A204.1 (cell line): ENCODE results near the gene ZCCHC2.

Experiments used
- FAIRE-seq: peaks from 2 replicates; lab custom pipeline; 2012; peaks lifted over from hg19 to GRCh38; lab: Jason Lieb, UNC

The ZCCHC2 gene

DNA sequence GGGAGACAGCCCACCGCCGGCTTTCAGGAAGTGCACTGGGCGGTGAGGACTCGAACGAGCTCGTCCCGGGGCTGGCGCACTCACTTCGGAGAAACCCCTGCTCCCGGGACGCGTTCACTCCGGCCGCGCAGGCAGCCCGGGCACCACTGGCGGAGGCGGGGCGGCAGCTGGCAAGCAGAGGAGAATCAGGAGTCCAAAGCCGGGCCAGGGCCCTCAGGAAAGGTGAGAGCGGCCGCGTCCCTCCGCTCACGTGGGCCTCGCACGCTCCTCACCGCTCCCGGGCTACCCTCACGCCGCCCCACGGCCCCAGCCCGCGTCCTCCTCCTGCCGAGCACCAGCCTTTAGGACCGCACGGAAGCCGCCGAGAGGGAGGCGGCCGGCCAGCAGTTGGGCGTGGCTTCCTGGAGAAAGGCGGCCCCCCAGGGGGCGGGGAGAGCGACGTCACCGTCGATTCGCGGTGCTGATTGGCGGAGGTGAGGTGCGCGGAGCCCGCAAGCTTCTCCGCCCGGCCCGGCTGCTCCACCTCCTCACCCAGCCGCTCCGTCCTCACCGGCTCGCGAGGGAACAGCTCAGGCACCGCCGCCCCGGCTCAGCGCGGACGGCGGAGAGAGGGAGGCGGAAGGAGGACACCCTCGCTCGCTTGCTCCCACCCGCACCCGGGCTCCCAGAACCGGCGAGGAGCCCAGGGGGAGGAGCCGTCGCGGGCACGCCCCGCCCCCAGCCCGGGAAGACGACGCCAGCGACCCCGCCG, at the start of gene ZCCHC2:
Gene ZCCHC2 (plus strand): TSS at position 522 of the 751 bp plus-strand sequence. CDS start 400 bp downstream, outside the sequence.
- FAIRE-seq: peak; percentile 87

DNA sequence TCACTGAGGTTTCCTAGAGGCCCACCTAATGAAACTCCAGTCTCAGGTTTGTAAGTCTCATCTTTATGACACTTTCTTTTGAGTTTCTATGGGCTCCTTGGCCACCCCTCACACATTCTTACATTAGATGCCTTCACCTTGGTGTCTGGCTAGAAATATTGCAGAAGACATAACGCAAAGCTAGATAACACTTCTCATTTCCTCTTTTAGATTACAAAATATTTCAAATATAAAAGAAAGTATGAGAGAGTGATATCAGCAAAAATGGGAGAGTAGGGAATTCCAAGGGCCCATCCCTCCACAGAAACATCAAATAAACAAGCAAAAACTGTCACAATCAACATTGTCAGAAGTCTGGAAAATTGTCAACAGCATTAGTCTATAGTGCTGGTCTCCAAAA, 43.3 kb upstream of the ZCCHC2 start:
- no peak for FAIRE-seq

DNA sequence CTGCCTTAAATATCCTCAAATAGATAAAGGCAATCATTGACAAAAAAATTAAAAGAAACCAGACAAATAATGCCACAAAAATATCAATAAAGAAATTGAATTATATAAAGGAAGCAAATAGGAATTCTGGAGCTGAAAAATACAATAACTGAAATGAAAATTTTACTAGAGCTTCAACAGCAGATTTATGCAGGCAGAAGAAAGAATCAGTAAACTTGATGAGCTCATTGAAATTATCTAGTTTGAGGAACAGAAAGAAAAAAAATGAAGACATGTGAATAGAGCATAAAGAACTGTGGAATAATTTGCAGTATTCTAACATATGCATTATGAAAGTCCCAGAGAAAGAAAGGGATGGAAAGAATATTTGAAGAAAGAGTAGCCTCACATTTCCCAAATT, 41.9 kb upstream of the ZCCHC2 start:
- no peak for FAIRE-seq

GRCh38 chr18:62484941-62485340, 37.9 kb upstream of the ZCCHC2 start:
- no peak for FAIRE-seq

DNA sequence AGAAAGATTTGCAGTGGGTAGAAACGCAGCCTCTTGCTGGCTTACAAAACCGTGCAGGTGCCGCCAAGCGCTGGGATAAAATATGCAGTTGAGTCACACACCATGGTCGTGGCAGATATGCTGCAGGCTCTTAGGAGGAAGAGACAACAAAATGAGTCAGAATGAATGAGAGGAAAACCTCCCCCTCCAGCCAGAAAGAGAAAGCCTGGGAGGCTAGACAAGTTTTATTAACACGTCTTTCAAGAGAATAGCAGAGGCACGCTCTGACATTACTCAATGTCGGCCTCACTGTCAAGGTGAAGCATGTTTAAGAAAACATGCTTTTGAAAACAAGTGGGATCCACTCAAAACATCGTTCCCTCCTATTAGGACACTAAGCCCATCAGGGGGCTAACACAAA, 37.1 kb upstream of the ZCCHC2 start:
- FAIRE-seq: no peak

DNA sequence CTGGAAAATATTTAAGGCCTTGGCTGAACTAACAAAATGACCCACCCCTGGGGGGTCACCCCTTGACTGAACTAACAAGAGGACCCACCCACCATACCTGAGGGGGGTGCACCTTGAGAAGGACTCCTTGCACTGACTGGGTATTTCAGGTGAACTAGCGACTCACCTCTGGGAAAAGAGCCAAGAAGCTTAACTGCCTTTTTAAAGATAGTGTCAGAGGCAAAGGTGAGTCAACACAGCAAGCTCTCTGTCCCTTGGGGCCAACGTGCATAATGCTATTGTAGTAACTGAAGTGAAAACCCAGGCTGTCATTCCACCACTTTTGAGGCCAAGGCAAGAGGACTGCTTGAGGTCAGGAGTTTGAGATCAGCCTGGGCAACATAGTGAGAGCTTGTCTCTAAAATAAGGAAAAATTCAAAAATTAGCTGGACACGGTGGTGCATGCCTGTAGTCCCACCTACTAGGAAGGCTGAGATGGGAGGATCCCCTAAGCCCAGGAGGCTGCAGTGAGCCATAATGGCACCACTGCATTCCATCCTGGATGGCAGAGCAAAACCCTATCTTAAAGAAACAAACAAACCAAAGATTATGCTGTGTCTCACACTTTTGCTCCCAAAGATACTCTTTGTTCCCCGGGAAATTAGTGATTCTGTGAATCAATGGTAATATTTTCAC, 36.4 kb upstream of the ZCCHC2 start:
- FAIRE-seq: no peak

- FAIRE-seq: no peak
Observed at GRCh38 chr18:62487161-62487560, 35.7 kb upstream of the ZCCHC2 start.

DNA sequence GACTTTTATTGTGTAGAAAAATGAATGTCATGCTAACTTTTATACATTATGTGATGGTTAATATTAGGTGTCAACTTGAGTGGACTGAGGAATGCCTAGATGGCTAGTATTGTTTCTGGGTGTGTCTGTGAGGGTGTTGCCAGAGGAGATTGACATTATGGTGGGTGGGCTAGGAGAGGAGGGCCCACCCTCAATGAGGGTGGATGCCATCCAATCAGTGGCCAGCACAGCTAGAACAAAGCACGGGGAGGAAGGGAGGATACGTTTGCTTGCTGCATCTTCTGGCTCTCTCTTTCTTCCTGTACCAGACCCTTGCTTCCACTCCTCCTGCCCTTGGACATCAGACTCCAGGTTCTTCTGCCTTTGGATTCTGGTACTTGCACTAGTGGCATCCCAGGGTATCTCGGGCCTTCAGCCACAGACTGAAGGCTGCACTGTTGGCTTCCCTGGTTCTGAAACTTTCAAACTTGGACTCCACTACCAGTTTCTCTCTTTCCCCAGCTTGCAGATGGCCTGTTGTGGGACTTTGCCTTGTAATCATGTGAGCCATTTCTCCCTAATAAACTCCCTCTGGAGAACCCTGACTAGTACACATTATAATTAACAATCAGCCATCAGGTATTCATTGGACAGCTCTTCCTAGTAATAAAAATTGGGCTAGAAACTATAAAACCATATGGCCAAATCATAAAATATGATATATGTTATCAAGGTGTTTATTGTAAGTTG, 31.7 kb upstream of the ZCCHC2 start:
- FAIRE-seq: no peak

- FAIRE-seq: no peak
Observed at GRCh38 chr18:62493033-62493862, 29.6 kb upstream of the ZCCHC2 start.

DNA sequence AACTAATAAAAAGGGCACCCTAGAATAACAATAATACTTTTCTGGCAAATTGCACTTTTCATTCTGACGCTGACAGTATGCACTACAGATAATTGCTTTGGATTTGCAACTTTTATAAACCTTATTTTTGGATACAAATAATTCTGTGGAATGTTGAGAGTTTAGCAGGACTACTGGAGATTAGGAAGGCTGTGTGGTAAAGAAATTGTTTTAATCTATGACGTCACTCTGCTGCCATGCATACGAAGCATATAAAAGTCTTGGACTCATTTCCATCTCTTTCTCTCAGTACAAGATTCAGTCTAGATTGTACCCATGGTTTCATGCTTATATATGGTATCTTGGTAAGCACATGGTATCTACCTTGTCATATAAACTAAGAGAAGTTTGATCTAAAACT, 28.1 kb upstream of the ZCCHC2 start:
- no peak for FAIRE-seq

DNA sequence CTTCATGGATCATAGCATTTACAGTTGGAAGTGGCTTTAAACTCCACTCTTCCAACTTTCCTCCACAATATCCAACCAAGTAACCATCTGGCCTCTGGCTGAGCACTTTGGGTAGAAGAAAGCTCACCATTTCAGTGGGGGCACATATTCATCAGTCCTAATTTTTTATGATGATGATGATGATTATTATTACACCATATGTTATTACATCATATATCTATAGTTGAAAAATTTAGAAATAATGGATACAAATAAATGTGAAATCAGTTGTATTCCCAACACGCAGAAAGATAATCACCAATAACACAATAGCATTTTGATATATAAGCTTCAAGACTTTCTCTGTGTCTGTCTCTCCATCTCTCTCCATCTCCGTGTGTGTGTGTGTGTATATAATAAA, 26.6 kb upstream of the ZCCHC2 start:
- no peak for FAIRE-seq

DNA sequence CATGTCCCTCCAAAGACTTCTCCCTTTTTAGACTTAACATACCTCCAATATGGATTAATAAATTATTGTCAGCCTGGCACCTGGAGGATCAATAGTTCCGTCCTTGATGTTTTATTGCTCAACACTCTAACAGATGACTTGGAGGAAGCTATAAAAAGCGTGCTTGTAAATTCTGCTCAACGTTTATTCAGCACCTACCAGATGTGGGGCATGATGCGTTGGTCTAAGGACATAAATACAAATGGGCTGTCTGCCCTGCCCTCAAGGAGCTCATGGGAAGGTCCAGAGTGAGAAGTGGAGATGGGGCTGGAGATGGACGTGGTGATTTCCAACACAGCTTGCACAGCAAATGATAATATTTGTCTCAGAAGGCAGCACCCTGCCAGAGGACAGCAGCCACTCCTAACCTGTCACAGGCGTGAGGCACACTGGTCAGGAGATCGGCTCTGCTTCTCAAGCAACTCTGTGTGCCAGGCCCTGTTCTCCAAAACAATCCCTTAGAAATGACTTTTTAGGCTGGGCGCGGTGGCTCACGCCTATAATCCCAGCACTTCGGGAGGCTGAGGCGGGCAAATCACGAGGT, 25.5 kb upstream of the ZCCHC2 start:
- FAIRE-seq: no peak

DNA sequence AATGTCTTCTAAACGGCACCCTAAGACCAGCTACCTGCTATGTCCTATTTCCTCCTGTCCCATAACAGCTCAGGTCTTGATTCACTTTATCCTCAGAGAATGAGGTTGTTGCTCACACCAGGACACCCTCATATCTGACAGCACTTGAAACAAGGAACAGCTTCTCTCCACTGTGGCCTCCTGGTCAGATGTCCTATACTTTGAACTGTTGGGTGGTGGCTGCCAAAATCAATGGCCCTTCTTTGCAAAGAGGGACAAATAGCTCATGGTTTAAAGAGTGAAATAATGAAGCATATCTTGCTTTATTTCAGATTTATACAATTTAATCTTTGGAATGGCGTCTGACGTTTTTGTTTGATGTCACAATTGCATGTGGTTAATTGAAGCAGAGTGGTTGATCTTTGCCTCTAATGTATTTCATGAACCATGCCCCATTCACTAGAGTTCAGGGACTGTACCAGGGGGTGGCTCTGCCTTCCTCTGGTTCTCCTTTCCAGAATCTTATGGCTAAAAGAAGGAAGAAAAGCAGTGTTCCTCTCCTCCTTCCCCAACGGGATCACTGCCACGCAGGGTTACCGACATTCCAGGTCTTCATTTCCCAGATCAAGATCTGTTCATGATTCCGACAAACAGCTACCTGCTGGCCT, 24.1 kb upstream of the ZCCHC2 start:
- no peak for FAIRE-seq

DNA sequence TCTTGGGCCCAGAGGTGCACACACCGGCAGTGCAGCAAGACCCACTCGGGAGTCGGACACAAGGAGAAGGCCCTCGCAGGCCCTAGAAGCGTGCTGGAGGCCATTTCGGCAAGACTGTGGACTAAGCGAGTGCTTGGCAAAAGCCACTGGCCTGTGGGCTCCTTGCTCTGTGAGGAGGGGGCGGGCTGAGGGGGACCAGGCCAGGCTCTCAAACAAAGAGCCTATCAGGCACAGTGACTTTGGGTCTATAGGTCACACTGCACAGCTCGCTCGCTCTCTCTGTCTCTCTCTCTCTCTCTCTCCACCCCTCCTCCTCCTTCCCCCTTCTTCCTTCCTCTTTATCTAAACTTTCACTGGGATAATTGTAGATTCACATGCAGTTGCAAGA, 23.6 kb upstream of the ZCCHC2 start:
- no peak for FAIRE-seq

DNA sequence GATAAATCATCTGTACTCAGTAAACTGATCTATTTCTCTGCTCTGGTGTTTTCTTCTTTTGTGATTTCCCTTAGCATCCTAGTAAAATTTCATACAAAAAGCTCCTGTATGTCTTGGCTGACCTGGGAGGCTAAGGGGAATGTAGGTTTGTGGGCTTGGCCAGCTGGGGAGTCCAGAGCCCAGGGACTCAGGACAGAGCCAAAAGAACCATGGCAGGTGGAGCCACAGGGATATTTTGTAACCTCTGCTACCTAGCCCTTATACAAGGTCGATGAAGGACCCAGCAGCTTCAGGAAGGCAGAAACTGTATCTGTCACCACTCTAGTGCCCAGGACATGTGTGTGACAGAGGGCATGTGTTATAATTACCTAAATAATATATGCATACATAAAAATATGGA, 22.7 kb upstream of the ZCCHC2 start:
- no peak for FAIRE-seq

GRCh38 chr18:62500966-62501591, 21.7 kb upstream of the ZCCHC2 start:
- FAIRE-seq: no peak

DNA sequence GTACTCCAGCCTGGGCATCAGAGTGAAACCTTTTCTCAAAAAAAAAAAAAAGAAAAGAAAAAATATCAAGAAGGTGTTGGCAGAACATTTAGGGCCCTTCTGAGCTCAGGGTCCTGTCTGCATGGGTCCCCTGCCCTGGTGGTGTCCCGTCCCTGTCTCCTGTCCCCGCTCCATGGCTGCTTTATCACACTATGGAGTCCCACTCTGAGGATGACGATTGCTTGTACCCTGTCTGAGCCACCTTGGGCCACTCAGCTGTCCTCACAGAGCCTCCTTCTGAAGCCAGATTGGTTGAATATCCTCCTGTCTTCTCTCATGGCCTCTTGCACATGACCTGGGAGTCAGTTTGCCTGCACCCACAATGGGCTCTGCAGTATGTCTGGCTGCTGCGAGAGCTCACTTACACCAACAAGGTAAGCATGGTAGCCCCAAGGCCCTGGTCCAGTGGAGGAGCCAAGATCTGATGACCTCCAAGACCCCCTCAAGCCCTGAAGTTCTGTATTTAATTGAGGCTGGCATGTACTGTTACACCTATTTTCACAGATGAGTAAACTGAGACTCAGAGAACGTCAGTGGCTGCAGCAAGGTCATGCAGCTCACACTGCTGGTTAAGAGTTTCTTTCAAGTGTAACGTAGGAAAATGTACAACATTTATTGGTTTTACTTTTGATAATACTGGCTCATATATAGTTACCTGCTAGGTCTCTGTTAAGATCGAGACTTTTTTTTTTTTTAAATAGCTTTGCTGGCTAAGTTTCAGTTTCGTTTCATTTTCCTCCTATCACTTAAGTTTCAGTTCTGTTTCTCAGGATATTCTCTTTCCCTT, 16.9 kb upstream of the ZCCHC2 start:
- peak; percentile 87 for FAIRE-seq

DNA sequence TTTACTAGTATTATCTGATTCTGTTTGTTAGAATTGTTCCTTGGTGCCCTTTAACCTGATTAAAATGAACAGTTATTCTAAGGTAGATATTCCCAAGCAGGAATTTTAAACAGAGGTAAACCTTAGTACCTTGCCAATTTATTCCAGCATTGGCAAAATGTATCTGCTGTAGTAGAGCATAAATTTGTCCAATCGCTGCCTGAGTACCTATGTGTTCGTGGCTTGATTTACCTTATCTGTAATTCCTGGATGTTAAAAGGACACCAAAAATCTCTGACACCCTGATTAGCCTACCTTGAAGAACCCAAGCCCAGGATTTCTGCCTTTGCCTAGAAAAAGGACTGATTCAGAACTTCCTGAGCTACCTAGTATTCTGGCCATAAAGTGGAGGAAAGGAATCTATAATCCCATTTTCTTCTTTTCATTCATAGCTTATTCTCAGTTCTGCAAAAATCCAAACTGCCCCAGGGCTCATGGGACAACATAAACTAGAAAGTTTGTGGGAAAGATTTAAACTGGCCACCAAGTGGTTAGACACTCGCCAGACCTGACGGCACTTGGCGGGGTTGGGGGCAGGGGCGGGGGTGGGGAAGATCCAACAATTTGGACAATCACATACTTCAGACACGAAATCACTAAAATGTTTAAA, 16.2 kb upstream of the ZCCHC2 start:
- FAIRE-seq: no peak

DNA sequence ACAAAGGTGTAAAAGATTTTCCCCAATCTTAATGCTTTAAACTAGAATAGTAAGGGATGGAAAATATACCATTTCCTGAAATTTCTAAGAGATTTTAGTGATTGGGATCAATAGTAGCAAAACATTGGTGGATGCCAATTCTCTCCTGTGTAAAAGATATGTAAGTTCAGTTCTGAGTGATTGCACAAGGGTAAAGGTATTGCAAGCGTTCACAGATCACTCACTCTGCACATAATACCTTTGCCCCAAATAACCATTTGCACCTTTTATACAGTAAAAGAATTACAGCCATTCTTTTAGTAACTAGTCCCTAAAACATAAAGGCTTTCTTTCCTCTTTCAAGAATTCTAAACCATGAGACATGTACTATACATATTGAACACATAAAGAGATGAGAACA, 13.0 kb upstream of the ZCCHC2 start:
- FAIRE-seq: no peak

DNA sequence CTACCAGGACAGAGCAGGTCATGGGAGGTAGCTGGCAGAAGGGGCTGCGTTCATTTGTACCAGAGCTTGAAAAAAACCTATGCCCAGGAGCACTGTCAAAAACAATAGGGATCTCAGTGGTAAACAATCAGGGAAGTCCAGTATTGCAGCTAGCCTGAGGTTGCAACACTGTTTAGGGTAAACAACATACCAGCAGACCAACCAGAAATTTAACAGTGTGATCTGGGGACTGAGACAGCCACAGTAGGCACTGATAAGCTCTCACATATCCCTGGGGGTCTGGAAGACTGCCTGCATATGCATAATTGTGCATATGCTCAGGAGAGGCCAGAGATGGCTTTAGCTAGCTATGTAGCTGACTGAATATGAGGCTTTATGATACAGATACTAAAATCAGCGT, 12.0 kb upstream of the ZCCHC2 start:
- no peak for FAIRE-seq
